DND-41 (cell line): ENCODE measurements around the gene NFIL3.

Experiments
- CTCF ChIP-seq: IDR thresholded peaks from 2 replicates; pipeline ENCODE4 v1.5.1; 2012; ENCODE audit warnings: borderline replicate concordance, low read length, moderate library complexity, mild to moderate bottlenecking; ENCODE audit not compliant: poor library complexity, severe bottlenecking; ENCODE audit errors: extremely low read depth
- EZH2 ChIP-seq: IDR thresholded peaks from 3 replicates; pipeline ENCODE4 v1.6.1; 2012; ENCODE audit warnings: borderline replicate concordance, low read depth, mild to moderate bottlenecking, moderate library complexity, low read length, inconsistent platforms; ENCODE audit not compliant: severe bottlenecking

- TF ChIP-seq CTCF (no peak), EZH2 (no peak)
These were observed 27.8 kb downstream of the NFIL3 start for GRCh38 chr9:91395553-91396471.
